ENCODE data around the gene OR4X2. TPM values are rescaled to one million over a fixed set of nuclear protein-coding genes. Genes with fewer than 3 reads are reported as not detected.
"Not testable (repeated sequence)": the region's sequence is repeated elsewhere in the genome, so short reads cannot be mapped to it uniquely, and the experiment has no call there.

OR4X2 gene
- total RNA-seq, result not detected

GRCh38 chr11:48244804-48245203 is at the start of gene OR4X2:
Gene OR4X2 (plus strand): TSS chr11:48245104. CDS start chr11:48245104, 0 bp downstream.
- intact Hi-C loops (cut with DNase I; ENCODE audit: low total_unique reads) (loop anchor here (2.0 kb wide), 1 partner anchor 34 kb away; no protein-coding TSS in a partner anchor), in situ Hi-C loops (cut with MboI; ENCODE audit: low sequenced_read_pairs in 4 of 4) (no loop called here)
- Histone ChIP-seq H3K4me3 (no peak within 1 kb of the TSS), H3K4me1 (no peaks in the 10 kb centered on the region), H3K36me3 (no peaks in the 10 kb centered on the region), H3K27ac (no peak within 1 kb of the TSS), H3K27me3 (no peaks in the 10 kb centered on the region), H3K9me3 (peaks cover 0 to 5% (median 0%) of the 10 kb centered on the region in 3 donors)
- ATAC-seq (no peak), DNase-seq (no peak)
- TF ChIP-seq CTCF (IDR thresholded peaks at IDR 0.05 in 4 of 5, conservative IDR thresholded peaks at IDR 0.05 in 1 of 5), result no peak

GRCh38 chr11:48207881-48208280 is 37.0 kb upstream of the OR4X2 start:
- no peaks in the 10 kb centered on the region for H3K36me3 ChIP-seq
- DNase-seq (no peak), ATAC-seq (no peak)
- intact Hi-C loops (cut with DNase I; ENCODE audit: low total_unique reads), result no loop called here
- no peaks in the 10 kb centered on the region for H3K9me3 ChIP-seq
- H3K4me1 ChIP-seq, result no peaks in the 10 kb centered on the region
- H3K27ac ChIP-seq, result no peak overlapping the region
- H3K4me3 ChIP-seq, result no peak overlapping the region
- H3K27me3 ChIP-seq, result no peaks in the 10 kb centered on the region
- TF ChIP-seq CTCF (IDR thresholded peaks at IDR 0.05 in 4 of 5, conservative IDR thresholded peaks at IDR 0.05 in 1 of 5) (no peak), POLR2A (IDR thresholded peaks at IDR 0.05) (no peak)
- in situ Hi-C loops (cut with MboI; ENCODE audit: low sequenced_read_pairs in 4 of 4), result no loop called here

GRCh38 chr11:48210052-48210451 is 34.9 kb upstream of the OR4X2 start:
- H3K4me3 ChIP-seq, result no peak overlapping the region
- TF ChIP-seq CTCF (IDR thresholded peaks at IDR 0.05 in 4 of 5, conservative IDR thresholded peaks at IDR 0.05 in 1 of 5) (no peak), POLR2A (IDR thresholded peaks at IDR 0.05) (no peak)
- H3K27me3 ChIP-seq, result no peaks in the 10 kb centered on the region
- H3K36me3 ChIP-seq, result no peaks in the 10 kb centered on the region
- H3K4me1 ChIP-seq, result no peaks in the 10 kb centered on the region
- in situ Hi-C loops (cut with MboI; ENCODE audit: low sequenced_read_pairs in 4 of 4), result no loop called here
- intact Hi-C loops (cut with DNase I; ENCODE audit: low total_unique reads), result loop anchor here (2.0 kb wide), 1 partner anchor 35 kb away; the partner anchor contains the start of gene OR4X2
- no peaks in the 10 kb centered on the region for H3K9me3 ChIP-seq
- DNase-seq (no peak), ATAC-seq (no peak)
- H3K27ac ChIP-seq, result no peak overlapping the region

GRCh38 chr11:48216510-48216909 is 28.4 kb upstream of the OR4X2 start, which contains the start of gene OR4B1:
Gene OR4B1 (plus strand): TSS chr11:48216810. CDS start chr11:48216810, 0 bp downstream.
- DNase-seq, result no peak
- TF ChIP-seq POLR2A (IDR thresholded peaks at IDR 0.05) (no peak), CTCF (IDR thresholded peaks at IDR 0.05 in 4 of 5, conservative IDR thresholded peaks at IDR 0.05 in 1 of 5) (no peak)
- Histone ChIP-seq H3K4me1 (no peaks in the 10 kb centered on the region), H3K27ac (no peak within 1 kb of the TSS), H3K27me3 (no peaks in the 10 kb centered on the region), H3K4me3 (no peak within 1 kb of the TSS), H3K36me3 (no peaks in the 10 kb centered on the region), H3K9me3 (no peaks in the 10 kb centered on the region)
- ATAC-seq, result no peak
- in situ Hi-C loops (cut with MboI; ENCODE audit: low sequenced_read_pairs in 4 of 4) (no loop called here), intact Hi-C loops (cut with DNase I; ENCODE audit: low total_unique reads) (no loop called here)

- no peaks in the 10 kb centered on the region for H3K4me1 ChIP-seq
- no peak overlapping the region for H3K4me3 ChIP-seq
- DNase-seq (no peak), ATAC-seq (no peak)
- H3K27me3 ChIP-seq, result no peaks in the 10 kb centered on the region
- H3K9me3 ChIP-seq, result no peaks in the 10 kb centered on the region
- intact Hi-C loops (cut with DNase I; ENCODE audit: low total_unique reads) (no loop called here), in situ Hi-C loops (cut with MboI; ENCODE audit: low sequenced_read_pairs in 4 of 4) (no loop called here)
- no peaks in the 10 kb centered on the region for H3K36me3 ChIP-seq
- TF ChIP-seq CTCF (IDR thresholded peaks at IDR 0.05 in 4 of 5, conservative IDR thresholded peaks at IDR 0.05 in 1 of 5) (no peak), POLR2A (IDR thresholded peaks at IDR 0.05) (no peak)
- no peak overlapping the region for H3K27ac ChIP-seq
These were observed 16.1 kb upstream of the OR4X2 start for GRCh38 chr11:48228761-48229160.

- H3K27me3 ChIP-seq; H3K27ac ChIP-seq; H3K4me1 ChIP-seq; intact Hi-C loops (cut with DNase I; ENCODE audit: low total_unique reads); H3K9me3 ChIP-seq; DNase-seq; H3K36me3 ChIP-seq; H3K4me3 ChIP-seq; in situ Hi-C loops (cut with MboI; ENCODE audit: low sequenced_read_pairs in 4 of 4); ATAC-seq: not testable (repeated sequence)
These were observed 14.8 kb upstream of the OR4X2 start for GRCh38 chr11:48230057-48230456.

Data from gastrocnemius medialis (tissue), 4 donors.